ENCODE results near the gene DISC1. TPM values are rescaled to one million over a fixed set of nuclear protein-coding genes. Genes with fewer than 3 reads are reported as not detected.

The DISC1 gene
- total RNA-seq, 4 donors from 2014 or later = 7.1 to 33.4 (median 14.9) TPM

DNA sequence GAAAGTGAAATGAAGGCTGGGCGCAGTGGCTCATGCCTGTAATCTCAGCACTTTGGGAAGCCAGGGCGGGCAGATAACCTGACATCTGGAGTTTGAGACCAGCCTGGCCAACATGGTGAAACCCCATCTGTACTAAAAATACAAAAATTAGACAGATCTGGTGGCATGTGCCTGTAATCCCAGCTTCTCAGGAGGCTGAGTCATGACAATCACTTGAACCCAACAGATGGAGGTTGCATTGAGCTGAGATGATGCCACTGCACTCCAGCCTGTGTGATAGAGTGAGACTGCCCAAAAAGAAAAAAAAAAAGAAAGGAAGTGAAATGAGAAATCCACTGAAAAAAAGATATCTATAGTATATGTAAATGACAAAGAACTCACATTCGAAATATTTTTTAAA is 439.9 kb downstream of the DISC1 start:
- Histone ChIP-seq H3K36me3 (no peaks in the 10 kb centered on the region), H3K9me3 (no peaks in the 10 kb centered on the region), H3K27me3 (no peaks in the 10 kb centered on the region), H3K4me3 (no peak overlapping the region), H3K27ac (no peak overlapping the region), H3K4me1 (no peaks in the 10 kb centered on the region)
- intact Hi-C loops (cut with DNase I; ENCODE audit: low total_unique reads) = no loop called here
- DNase-seq = no peak
- TF ChIP-seq POLR2A (IDR thresholded peaks at IDR 0.05) (no peak), CTCF (IDR thresholded peaks at IDR 0.05) (no peak)

- Histone ChIP-seq H3K9me3 (no peaks in the 10 kb centered on the region), H3K27me3 (no peaks in the 10 kb centered on the region), H3K36me3 (no peaks in the 10 kb centered on the region), H3K27ac (no peak overlapping the region), H3K4me3 (no peak overlapping the region), H3K4me1 (no peaks in the 10 kb centered on the region)
- intact Hi-C loops (cut with DNase I; ENCODE audit: low total_unique reads) = no loop called here
- no peak for DNase-seq
- no peak for TF ChIP-seq POLR2A (IDR thresholded peaks at IDR 0.05)
- no peak for TF ChIP-seq CTCF (IDR thresholded peaks at IDR 0.05)
Measured at GRCh38 chr1:232074265-232074664, 447.7 kb downstream of the DISC1 start.

DNA sequence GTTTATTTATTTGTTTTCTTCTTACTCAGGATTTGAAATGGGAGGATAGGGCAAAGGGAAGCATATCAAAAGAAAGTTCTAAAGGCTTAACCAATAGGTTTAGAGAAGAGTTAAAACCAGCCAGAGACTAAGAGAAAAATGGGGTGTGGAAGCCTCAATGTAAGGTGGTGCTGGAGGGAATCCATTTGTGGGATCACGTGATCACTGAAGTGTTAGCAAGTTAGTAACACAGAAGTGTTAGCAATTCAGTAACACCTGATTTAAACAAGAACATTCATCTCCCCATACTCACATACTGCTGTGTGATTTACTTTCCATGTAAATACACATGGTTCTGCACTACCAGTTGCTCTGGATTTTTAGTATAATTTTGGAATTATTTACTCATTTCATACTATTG is 451.2 kb downstream of the DISC1 start:
- no peak overlapping the region for H3K4me3 ChIP-seq
- DNase-seq = no peak
- TF ChIP-seq CTCF (IDR thresholded peaks at IDR 0.05) = no peak
- TF ChIP-seq POLR2A (IDR thresholded peaks at IDR 0.05) = no peak
- intact Hi-C loops (cut with DNase I; ENCODE audit: low total_unique reads) = no loop called here
- H3K27me3 ChIP-seq = no peaks in the 10 kb centered on the region
- H3K4me1 ChIP-seq = no peaks in the 10 kb centered on the region
- H3K27ac ChIP-seq = no peak overlapping the region
- no peaks in the 10 kb centered on the region for H3K36me3 ChIP-seq
- H3K9me3 ChIP-seq = no peaks in the 10 kb centered on the region

- H3K4me1 ChIP-seq = no peaks in the 10 kb centered on the region
- H3K9me3 ChIP-seq = no peaks in the 10 kb centered on the region
- H3K27ac ChIP-seq = no peak overlapping the region
- TF ChIP-seq POLR2A (IDR thresholded peaks at IDR 0.05) (no peak), CTCF (IDR thresholded peaks at IDR 0.05) (no peak)
- DNase-seq = no peak
- no peaks in the 10 kb centered on the region for H3K36me3 ChIP-seq
- H3K4me3 ChIP-seq = no peak overlapping the region
- H3K27me3 ChIP-seq = no peaks in the 10 kb centered on the region
- intact Hi-C loops (cut with DNase I; ENCODE audit: low total_unique reads) = no loop called here
Measured at GRCh38 chr1:232084584-232085223, 458.1 kb downstream of the DISC1 start.

- DNase-seq = no peak
- Histone ChIP-seq H3K36me3 (no peaks in the 10 kb centered on the region), H3K4me1 (no peaks in the 10 kb centered on the region), H3K27ac (no peak overlapping the region), H3K27me3 (no peaks in the 10 kb centered on the region), H3K4me3 (no peak overlapping the region), H3K9me3 (no peaks in the 10 kb centered on the region)
- no peak for TF ChIP-seq CTCF (IDR thresholded peaks at IDR 0.05)
- TF ChIP-seq POLR2A (IDR thresholded peaks at IDR 0.05) = no peak
- intact Hi-C loops (cut with DNase I; ENCODE audit: low total_unique reads) = no loop called here
Measured at GRCh38 chr1:232090816-232091215, 464.2 kb downstream of the DISC1 start.

Small RNA genes lying within 50 kb of the gene (small RNA-seq; reads per million reads assigned to genes)
- gene RF02102 (not detected), gene RNU5A-5P (not detected)

Other genes with a start within 250 kb of the DISC1 start
- 10 to 100 TPM; 17.6 to 65.1 (median 47.4) TPM for gene EGLN1, start 204.5 kb upstream of the DISC1 start, total RNA-seq
- gene TSNAX, start 98.1 kb upstream of the DISC1 start, total RNA-seq = 100 to 1,000 TPM in 1 of 4 donors, 10 to 100 TPM in 3; 30.6 to 142 (median 63.9) TPM

All from uterus (tissue), 4 donors.